ENCODE results near the gene SIK3.

SIK3 gene

GRCh38 chr11:116833816-116834534 lies 264.3 kb downstream of the SIK3 start:
- no peak for DNase-seq

- DNase-seq = no peak
Observed at GRCh38 chr11:116833491-116833815, 264.8 kb downstream of the SIK3 start.

GRCh38 chr11:116832350-116833290 lies 265.6 kb downstream of the SIK3 start:
- DNase-seq = no peak

GRCh38 chr11:116831790-116832349 lies 266.4 kb downstream of the SIK3 start:
- no peak for DNase-seq

GRCh38 chr11:116830184-116830912 lies 267.9 kb downstream of the SIK3 start:
- DNase-seq = no peak

- no peak for DNase-seq
Observed at GRCh38 chr11:116829525-116830183, 268.6 kb downstream of the SIK3 start, which contains the start of gene APOC3. Gene APOC3, plus strand, starts transcription at chr11:116829907. Its CDS starts 676 bp downstream, at chr11:116830583.

GRCh38 chr11:116828632-116829524 lies 269.4 kb downstream of the SIK3 start:
- DNase-seq = no peak

GRCh38 chr11:116827461-116827860 lies 270.8 kb downstream of the SIK3 start:
- DNase-seq = no peak

- DNase-seq = no peak
Observed at GRCh38 chr11:116826751-116827431, 271.3 kb downstream of the SIK3 start.

GRCh38 chr11:116825854-116826750 lies 272.1 kb downstream of the SIK3 start:
- no peak for DNase-seq

DNA sequence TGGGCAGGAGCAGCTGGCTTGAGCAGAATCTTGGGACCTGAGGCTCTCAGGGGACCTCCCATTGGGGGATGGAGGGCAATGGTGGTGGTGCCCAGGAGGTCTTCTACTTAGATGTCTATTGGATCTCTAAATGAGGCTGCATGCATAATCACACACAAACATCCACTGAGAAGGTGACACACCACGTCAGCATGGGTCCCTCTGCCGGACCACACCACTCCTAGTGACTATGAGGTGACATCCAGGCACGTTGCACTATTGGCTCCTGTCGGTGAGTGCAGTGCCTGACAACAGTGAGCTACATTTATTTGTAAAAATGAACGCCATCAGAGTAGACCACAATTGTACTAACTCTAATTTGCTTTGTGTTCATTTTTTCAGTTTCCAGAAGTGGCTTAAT lies 272.8 kb downstream of the SIK3 start:
- DNase-seq = no peak

DNA sequence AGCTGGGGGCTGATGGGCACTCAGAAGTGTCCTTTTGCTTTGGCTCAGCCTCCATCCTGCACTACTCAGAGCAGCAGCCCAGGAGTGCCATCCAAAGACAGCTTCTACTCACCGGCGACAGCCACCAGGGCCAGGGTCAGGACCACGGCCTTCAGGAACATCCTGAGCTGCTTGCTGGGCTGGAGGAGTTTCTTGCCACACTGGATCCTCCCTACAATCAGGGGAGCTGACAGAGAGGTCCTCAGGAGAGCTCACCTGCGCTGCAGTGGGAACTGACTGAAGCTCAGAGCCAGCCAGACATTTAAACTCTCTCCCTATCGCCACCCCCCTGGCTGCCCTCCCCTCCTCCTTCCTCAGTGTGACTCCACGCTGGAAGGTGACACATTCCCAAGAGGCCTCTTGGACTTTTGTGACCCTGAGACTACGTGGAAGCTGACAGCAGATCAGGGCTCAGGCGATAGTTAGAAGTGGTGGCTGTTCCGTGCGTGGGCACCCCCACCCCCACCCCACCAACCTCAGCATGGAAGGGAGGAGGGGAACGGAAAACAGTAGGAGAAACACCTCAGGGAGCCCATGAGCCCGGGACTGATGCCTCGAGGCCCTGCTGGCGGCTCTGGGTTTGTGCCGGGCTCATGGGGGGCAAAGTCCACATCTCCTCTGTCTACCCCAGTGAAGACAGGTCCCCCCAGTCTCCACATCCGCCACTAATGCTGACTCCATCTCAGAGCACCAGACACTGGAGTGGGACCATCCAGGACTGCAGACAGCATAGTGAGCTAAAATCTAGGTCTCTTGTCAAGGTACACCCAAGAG lies 275.0 kb downstream of the SIK3 start, which contains the start of gene APOA4:
Gene APOA4, minus strand, starts transcription at position 274 of the 813 bp plus-strand sequence. Its CDS starts 113 bp downstream, at position 161.
- DNase-seq = no peak

- DNase-seq = no peak
Observed at GRCh38 chr11:116822575-116822974, 275.7 kb downstream of the SIK3 start.

DNA sequence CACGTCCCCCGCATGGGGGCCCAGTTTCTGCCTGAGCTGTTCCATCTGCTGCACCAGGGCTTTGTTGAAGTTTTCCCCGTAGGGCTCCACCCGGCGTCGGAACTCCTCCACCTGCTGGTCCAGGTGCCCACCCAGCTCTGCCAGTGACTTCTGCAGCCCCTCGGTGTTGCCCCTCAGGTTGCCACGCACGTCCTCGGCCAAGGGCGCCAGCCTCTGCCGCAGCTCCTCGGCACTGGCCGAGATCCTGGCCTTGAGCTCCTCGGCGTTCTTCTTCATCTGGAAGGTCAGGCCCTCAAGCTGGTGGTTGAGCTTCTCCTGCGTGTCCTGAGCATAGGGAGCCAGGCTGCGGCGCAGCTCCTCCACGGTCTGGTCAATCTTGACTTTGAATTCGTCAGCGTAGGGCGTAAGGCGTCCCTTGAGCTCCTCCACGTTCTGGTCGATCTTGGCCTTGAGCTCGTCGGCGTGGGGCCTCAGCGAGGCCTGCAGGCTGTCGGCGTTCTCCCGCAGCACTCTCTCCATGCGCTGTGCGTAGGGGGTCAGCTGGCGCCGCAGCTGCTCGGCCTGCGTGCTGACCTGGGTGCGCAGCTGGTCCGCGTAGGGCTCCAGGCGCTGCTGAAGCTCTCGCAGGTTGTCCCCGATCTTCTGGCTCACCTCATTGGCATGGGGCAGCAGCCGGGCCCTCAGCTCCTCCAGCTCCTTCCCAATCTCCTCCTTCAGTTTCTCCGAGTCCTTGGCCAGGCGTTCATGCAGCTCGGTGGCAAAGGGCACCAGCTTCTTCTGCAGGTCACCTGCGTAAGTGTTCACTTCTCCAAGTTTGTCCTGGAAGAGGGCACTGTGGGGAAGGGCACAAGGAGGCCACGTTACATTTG lies 276.9 kb downstream of the SIK3 start:
- DNase-seq = no peak

GRCh38 chr11:116819049-116819448 lies 279.2 kb downstream of the SIK3 start:
- no peak for DNase-seq

DNA sequence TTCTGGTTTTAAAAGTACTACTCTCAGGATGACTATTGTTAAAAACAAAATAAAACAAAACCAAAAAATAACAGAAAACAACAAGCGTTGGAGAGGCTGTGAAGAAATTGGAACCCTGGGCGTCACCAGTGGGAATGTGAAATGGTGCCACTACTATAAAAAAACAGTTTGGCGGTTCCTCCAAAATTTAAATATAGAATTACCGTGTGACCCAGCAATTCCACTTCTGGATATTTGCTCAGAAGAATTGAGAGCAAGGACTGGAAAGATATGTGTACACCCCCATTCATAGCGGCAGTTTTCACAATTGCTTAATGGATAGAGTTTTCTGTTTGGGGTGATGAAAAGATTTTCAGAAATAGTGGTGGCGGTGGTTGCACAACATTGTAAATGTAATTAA lies 283.7 kb downstream of the SIK3 start:
- DNase-seq = no peak

GRCh38 chr11:116813781-116814471 lies 284.3 kb downstream of the SIK3 start:
- DNase-seq = no peak

Data from NCI-H187 (cell line).